HL-60 (cell line): ENCODE measurements around the gene RASSF1.

Experiments
- POLR2AphosphoS5 ChIP-seq: IDR thresholded peaks from 2 replicates; pipeline ENCODE4 v1.6.1; 2012; ENCODE audit warnings: low read depth
- TF ChIP-seq, protein P1 (sequence below): IDR thresholded peaks from one replicate; pipeline ENCODE4 v1.5.1; 2011; ENCODE audit warnings: low read length, control low read depth, inconsistent platforms; ENCODE audit not compliant: insufficient read depth
- TF ChIP-seq, protein P2 (sequence below): IDR thresholded peaks from 2 replicates; pipeline ENCODE4 v1.6.1; 2012; ENCODE audit warnings: low read depth; ENCODE audit not compliant: insufficient replicate concordance

DNA sequence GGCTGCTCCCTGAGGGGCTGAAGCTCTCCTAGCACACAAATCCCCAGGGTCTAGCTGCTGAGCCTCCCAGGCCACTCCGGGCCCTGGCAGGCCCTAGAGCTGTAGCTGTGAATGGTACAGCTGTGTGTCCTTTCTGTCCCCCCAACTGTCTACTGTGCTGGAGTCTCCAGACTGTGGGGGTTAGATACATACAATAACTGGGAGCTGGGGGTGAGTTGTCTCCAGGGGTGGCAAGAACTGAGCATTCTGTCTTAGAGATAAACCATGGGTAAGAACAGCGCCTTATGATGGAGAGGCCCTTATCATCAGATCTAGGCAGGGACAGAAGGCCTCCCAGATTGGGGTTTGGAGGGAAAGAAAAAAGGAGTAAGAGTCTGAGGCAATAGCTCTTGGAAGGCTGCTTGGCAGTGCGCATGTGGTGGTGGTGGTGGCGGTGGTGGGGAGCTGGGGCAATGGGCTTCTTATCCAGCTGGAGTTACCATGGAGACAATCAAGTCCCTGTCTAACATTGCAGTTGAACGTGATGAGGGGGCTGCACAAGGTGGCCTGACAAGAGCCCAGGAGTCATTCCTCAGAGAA, 13.6 kb upstream of the RASSF1 start:
- TF ChIP-seq, protein P1, sequence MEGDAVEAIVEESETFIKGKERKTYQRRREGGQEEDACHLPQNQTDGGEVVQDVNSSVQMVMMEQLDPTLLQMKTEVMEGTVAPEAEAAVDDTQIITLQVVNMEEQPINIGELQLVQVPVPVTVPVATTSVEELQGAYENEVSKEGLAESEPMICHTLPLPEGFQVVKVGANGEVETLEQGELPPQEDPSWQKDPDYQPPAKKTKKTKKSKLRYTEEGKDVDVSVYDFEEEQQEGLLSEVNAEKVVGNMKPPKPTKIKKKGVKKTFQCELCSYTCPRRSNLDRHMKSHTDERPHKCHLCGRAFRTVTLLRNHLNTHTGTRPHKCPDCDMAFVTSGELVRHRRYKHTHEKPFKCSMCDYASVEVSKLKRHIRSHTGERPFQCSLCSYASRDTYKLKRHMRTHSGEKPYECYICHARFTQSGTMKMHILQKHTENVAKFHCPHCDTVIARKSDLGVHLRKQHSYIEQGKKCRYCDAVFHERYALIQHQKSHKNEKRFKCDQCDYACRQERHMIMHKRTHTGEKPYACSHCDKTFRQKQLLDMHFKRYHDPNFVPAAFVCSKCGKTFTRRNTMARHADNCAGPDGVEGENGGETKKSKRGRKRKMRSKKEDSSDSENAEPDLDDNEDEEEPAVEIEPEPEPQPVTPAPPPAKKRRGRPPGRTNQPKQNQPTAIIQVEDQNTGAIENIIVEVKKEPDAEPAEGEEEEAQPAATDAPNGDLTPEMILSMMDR: no peak
- TF ChIP-seq POLR2AphosphoS5: no peak
- TF ChIP-seq, protein P2, sequence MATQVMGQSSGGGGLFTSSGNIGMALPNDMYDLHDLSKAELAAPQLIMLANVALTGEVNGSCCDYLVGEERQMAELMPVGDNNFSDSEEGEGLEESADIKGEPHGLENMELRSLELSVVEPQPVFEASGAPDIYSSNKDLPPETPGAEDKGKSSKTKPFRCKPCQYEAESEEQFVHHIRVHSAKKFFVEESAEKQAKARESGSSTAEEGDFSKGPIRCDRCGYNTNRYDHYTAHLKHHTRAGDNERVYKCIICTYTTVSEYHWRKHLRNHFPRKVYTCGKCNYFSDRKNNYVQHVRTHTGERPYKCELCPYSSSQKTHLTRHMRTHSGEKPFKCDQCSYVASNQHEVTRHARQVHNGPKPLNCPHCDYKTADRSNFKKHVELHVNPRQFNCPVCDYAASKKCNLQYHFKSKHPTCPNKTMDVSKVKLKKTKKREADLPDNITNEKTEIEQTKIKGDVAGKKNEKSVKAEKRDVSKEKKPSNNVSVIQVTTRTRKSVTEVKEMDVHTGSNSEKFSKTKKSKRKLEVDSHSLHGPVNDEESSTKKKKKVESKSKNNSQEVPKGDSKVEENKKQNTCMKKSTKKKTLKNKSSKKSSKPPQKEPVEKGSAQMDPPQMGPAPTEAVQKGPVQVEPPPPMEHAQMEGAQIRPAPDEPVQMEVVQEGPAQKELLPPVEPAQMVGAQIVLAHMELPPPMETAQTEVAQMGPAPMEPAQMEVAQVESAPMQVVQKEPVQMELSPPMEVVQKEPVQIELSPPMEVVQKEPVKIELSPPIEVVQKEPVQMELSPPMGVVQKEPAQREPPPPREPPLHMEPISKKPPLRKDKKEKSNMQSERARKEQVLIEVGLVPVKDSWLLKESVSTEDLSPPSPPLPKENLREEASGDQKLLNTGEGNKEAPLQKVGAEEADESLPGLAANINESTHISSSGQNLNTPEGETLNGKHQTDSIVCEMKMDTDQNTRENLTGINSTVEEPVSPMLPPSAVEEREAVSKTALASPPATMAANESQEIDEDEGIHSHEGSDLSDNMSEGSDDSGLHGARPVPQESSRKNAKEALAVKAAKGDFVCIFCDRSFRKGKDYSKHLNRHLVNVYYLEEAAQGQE: no peak
